K562 (cell line): ENCODE measurements around the gene SLC35G2. TPM values are rescaled to one million over a fixed set of nuclear protein-coding genes. Genes with fewer than 3 reads are reported as not detected.

ENCODE experiments used
- BACH1 ChIP-seq: fragments of 200-800 bp; sonication (Bioruptor generic); IDR thresholded peaks from 2 replicates; pipeline ENCODE4 v1.6.1; 2016; ENCODE audit warnings: missing genetic modification characterization, missing compliant biosample characterization
- CBFA2T2 ChIP-seq: fragments of 450-650 bp; conservative IDR thresholded peaks from 2 replicates; pipeline ENCODE4 v1.6.1; 2017; ENCODE audit warnings: mild to moderate bottlenecking
- CREB1 ChIP-seq, 2 experiments: sonication (generic) in 1 of 2; formaldehyde crosslinking in 1 of 2; IDR thresholded peaks; 2 replicates each; pipeline versions ENCODE4 v1.6.1 to v1.8.0; 2012 to 2022; ENCODE audit warnings: inconsistent platforms in 1 of 2, mild to moderate bottlenecking in 1 of 2, missing genetic modification reagents in 1 of 2, moderate library complexity in 1 of 2
- KLF16 ChIP-seq: IDR thresholded peaks from 2 replicates; pipeline ENCODE4 v1.6.1; 2016; ENCODE audit warnings: antibody characterized with exemption
- LEF1 ChIP-seq: fragments of 450-650 bp; IDR thresholded peaks from 2 replicates; pipeline ENCODE4 v1.6.1; 2016; ENCODE audit warnings: mild to moderate bottlenecking
- MEF2A ChIP-seq: IDR thresholded peaks from 2 replicates; pipeline ENCODE4 v1.6.1; 2011; ENCODE audit warnings: low read depth, mild to moderate bottlenecking, low read length, moderate library complexity; ENCODE audit not compliant: control insufficient read depth
- NCOR1 ChIP-seq: fragments of 450-650 bp; IDR thresholded peaks from 2 replicates; pipeline ENCODE4 v1.6.1; 2016; ENCODE audit warnings: mild to moderate bottlenecking, moderate library complexity
- RBFOX2 ChIP-seq: fragments of 200-400 bp; formaldehyde crosslinking; IDR thresholded peaks from 2 replicates; pipeline ENCODE4 v1.6.1; 2017; ENCODE audit warnings: low read depth, mild to moderate bottlenecking, low read length, moderate library complexity
- RNF2 ChIP-seq: sonication (generic); IDR thresholded peaks from 2 replicates; pipeline ENCODE4 v1.6.1; 2016
- SIN3A ChIP-seq, 2 experiments: fragments of 150-350 bp in 1 of 2; IDR thresholded peaks; 2 replicates each; pipeline ENCODE4 v1.6.1; 2011 to 2016; ENCODE audit warnings: borderline replicate concordance in 2 of 2, low read depth in 2 of 2, low read length in 2 of 2, mild to moderate bottlenecking in 2 of 2, moderate library complexity in 2 of 2; ENCODE audit not compliant: control insufficient read depth in 1 of 2
- SMAD4 ChIP-seq: fragments of 250-450 bp; sonication (Bioruptor Pico); conservative IDR thresholded peaks from 2 replicates; pipeline ENCODE4 v1.8.0; 2021; ENCODE audit warnings: inconsistent platforms, mild to moderate bottlenecking, moderate library complexity
- SP2 ChIP-seq: IDR thresholded peaks from 2 replicates; pipeline ENCODE4 v1.6.1; 2011; ENCODE audit warnings: mild to moderate bottlenecking, low read depth, low read length, moderate library complexity; ENCODE audit not compliant: poor library complexity, severe bottlenecking; ENCODE audit errors: extremely low read depth
- THRAP3 ChIP-seq: fragments of 450-650 bp; IDR thresholded peaks from 2 replicates; pipeline ENCODE4 v1.6.1; 2016; ENCODE audit warnings: mild to moderate bottlenecking, inconsistent platforms, borderline replicate concordance
- ZNF134 ChIP-seq: fragments of 250-450 bp; sonication (Bioruptor Pico); conservative IDR thresholded peaks from 2 replicates; pipeline ENCODE4 v1.4.0; 2020
- ZNF280B ChIP-seq: fragments of 250-450 bp; sonication (Bioruptor Pico); IDR thresholded peaks from 2 replicates; pipeline ENCODE4 v1.5.1; 2021; ENCODE audit warnings: mild to moderate bottlenecking
- ZNF316 ChIP-seq: fragments of 450-650 bp; IDR thresholded peaks from 2 replicates; pipeline ENCODE4 v1.6.1; 2016
- ZNF589 ChIP-seq: fragments of 200-800 bp; sonication (Bioruptor generic); IDR thresholded peaks from 2 replicates; pipeline ENCODE4 v1.6.1; 2016; ENCODE audit warnings: low read depth, missing genetic modification characterization, missing compliant biosample characterization
- ZNF707 ChIP-seq: fragments of 250-450 bp; sonication (Bioruptor Pico); conservative IDR thresholded peaks from 2 replicates; pipeline ENCODE4 v1.8.0; 2022; ENCODE audit warnings: inconsistent platforms, mild to moderate bottlenecking, moderate library complexity
- ZNF785 ChIP-seq: fragments of 250-450 bp; sonication (Bioruptor Pico); IDR thresholded peaks from 2 replicates; pipeline ENCODE4 v1.4.0; 2020; ENCODE audit warnings: mild to moderate bottlenecking
- polyA plus RNA-seq, 8 experiments: library from polyadenylated mRNA; depleted of rRNA in 4 of 8; stranded (reverse) in 5 of 8; unstranded in 3 of 8; fragments of >200 nt; fragmentation: Nextera tagmentation in 2 of 8; fragmentation: Illumina TruSeq in 1 of 8; extraction: Ambion mirVana in 2 of 8; extraction: Trizol in 1 of 8; gene quantifications; 2 replicates each; pipeline versions ENCODE4 v1.2.1 to v1.2.3, GENCODE V29; 2011 to 2014; ENCODE audit warnings: inconsistent platforms in 1 of 8, missing spikeins in 1 of 8
- total RNA-seq, 7 experiments: library from RNA; depleted of rRNA in 6 of 7; stranded (reverse); fragments of >200 nt in 6 of 7; fragmentation: Illumina TruSeq in 2 of 7; extraction: Trizol in 2 of 7; gene quantifications; 2 replicates each; pipeline versions ENCODE4 v1.2.1 to v1.2.3, GENCODE V29; 2011 to 2021; ENCODE audit warnings: low replicate concordance in 1 of 7
- TF ChIP-seq, protein P1 (sequence below), 2 experiments: IDR thresholded peaks; 2 replicates each; pipeline ENCODE4 v1.6.1; 2012; ENCODE audit warnings: improper control_type of control experiment in 2 of 2, low read depth in 2 of 2, low read length in 2 of 2, borderline replicate concordance in 1 of 2
- TF ChIP-seq, protein P2 (sequence below): fragments of 450-650 bp; IDR thresholded peaks from 2 replicates; pipeline ENCODE4 v1.6.1; 2017; ENCODE audit warnings: antibody characterized with exemption, mild to moderate bottlenecking

SLC35G2 gene
- total and polyA plus RNA-seq, 9 of the 15 experiments (the other 6 are each of a cell fraction or from before 2014, with no cell fraction given) = 2.6 to 5.9 (median 3.2) TPM

GRCh38 chr3:136862617-136863322 lies 43.8 kb downstream of the SLC35G2 start (continued):
- TF ChIP-seq, protein P1, sequence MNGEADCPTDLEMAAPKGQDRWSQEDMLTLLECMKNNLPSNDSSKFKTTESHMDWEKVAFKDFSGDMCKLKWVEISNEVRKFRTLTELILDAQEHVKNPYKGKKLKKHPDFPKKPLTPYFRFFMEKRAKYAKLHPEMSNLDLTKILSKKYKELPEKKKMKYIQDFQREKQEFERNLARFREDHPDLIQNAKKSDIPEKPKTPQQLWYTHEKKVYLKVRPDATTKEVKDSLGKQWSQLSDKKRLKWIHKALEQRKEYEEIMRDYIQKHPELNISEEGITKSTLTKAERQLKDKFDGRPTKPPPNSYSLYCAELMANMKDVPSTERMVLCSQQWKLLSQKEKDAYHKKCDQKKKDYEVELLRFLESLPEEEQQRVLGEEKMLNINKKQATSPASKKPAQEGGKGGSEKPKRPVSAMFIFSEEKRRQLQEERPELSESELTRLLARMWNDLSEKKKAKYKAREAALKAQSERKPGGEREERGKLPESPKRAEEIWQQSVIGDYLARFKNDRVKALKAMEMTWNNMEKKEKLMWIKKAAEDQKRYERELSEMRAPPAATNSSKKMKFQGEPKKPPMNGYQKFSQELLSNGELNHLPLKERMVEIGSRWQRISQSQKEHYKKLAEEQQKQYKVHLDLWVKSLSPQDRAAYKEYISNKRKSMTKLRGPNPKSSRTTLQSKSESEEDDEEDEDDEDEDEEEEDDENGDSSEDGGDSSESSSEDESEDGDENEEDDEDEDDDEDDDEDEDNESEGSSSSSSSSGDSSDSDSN (IDR thresholded peaks at IDR 0.05; ENCODE audit: borderline replicate concordance in 1 of 2, low read depth in 2 of 2, low read length in 2 of 2) = 0 out of 4 replicates have a peak, but pooled peaks of 1 of the 2 experiments have one; percentile 48
- TF ChIP-seq CBFA2T2 (no peak), ZNF707 (CRISPR knock-in tag) (no peak), CREB1 (IDR thresholded peaks at IDR 0.05) (no peak), CREB1 (CRISPR knock-in tag; IDR thresholded peaks at IDR 0.05) (no peak), NCOR1 (no peak), ZNF134 (CRISPR knock-in tag) (no peak), LEF1 (no peak), ZNF785 (CRISPR knock-in tag) (no peak), RNF2 (no peak), ZNF280B (CRISPR knock-in tag) (no peak), KLF16 (no peak), SMAD4 (0 out of 2 replicates have a peak, but pooled peaks have one; percentile 36), ZNF589 (CRISPR knock-in tag) (no peak), ZNF316 (no peak), SIN3A (IDR thresholded peaks at IDR 0.05; ENCODE audit: borderline replicate concordance in 2 of 2, control insufficient read depth in 1 of 2, low read depth in 2 of 2, low read length in 2 of 2) (peak; percentile 16 to 64; a peak in 3 of 4 replicates), MEF2A (no peak), SP2 (no peak), BACH1 (no peak), RBFOX2 (peak; percentile 54), THRAP3 (no peak)
- TF ChIP-seq, protein P2, sequence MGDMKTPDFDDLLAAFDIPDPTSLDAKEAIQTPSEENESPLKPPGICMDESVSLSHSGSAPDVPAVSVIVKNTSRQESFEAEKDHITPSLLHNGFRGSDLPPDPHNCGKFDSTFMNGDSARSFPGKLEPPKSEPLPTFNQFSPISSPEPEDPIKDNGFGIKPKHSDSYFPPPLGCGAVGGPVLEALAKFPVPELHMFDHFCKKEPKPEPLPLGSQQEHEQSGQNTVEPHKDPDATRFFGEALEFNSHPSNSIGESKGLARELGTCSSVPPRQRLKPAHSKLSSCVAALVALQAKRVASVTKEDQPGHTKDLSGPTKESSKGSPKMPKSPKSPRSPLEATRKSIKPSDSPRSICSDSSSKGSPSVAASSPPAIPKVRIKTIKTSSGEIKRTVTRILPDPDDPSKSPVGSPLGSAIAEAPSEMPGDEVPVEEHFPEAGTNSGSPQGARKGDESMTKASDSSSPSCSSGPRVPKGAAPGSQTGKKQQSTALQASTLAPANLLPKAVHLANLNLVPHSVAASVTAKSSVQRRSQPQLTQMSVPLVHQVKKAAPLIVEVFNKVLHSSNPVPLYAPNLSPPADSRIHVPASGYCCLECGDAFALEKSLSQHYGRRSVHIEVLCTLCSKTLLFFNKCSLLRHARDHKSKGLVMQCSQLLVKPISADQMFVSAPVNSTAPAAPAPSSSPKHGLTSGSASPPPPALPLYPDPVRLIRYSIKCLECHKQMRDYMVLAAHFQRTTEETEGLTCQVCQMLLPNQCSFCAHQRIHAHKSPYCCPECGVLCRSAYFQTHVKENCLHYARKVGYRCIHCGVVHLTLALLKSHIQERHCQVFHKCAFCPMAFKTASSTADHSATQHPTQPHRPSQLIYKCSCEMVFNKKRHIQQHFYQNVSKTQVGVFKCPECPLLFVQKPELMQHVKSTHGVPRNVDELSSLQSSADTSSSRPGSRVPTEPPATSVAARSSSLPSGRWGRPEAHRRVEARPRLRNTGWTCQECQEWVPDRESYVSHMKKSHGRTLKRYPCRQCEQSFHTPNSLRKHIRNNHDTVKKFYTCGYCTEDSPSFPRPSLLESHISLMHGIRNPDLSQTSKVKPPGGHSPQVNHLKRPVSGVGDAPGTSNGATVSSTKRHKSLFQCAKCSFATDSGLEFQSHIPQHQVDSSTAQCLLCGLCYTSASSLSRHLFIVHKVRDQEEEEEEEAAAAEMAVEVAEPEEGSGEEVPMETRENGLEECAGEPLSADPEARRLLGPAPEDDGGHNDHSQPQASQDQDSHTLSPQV = no peak
